NT2/D1 (cell line): ENCODE data around the gene PTRH2.

ENCODE experiments used
- DNase-seq: peaks from one replicate; pipeline ENCODE4 v3.0.0-alpha.2; 2011; ENCODE audit warnings: low read depth, low spot score
- H3K27me3 ChIP-seq: 2 replicates; pipeline ENCODE4 v1.6.0; 2011; ENCODE audit warnings: mild to moderate bottlenecking; ENCODE audit not compliant: insufficient read length, insufficient read depth
- H3K36me3 ChIP-seq: 2 replicates; pipeline ENCODE4 v1.6.1; 2011; ENCODE audit warnings: mild to moderate bottlenecking, low read length, mixed read lengths; ENCODE audit not compliant: insufficient read depth, insufficient read length
- H3K4me1 ChIP-seq: 2 replicates; pipeline ENCODE4 v1.5.1; 2011; ENCODE audit not compliant: insufficient read depth, insufficient read length
- H3K4me3 ChIP-seq: 2 replicates; pipeline ENCODE4 v1.5.1; 2011; ENCODE audit warnings: low read depth; ENCODE audit not compliant: insufficient read length
- H3K9ac ChIP-seq: 2 replicates; pipeline ENCODE4 v1.6.0; 2011; ENCODE audit warnings: low read depth; ENCODE audit not compliant: insufficient read length
- H3K9me3 ChIP-seq: 2 replicates; pipeline ENCODE4 v1.5.1; 2011; ENCODE audit warnings: mild to moderate bottlenecking, low read length; ENCODE audit not compliant: insufficient read depth
- SUZ12 ChIP-seq: IDR thresholded peaks from 2 replicates; pipeline ENCODE4 v1.6.1; 2011; ENCODE audit not compliant: insufficient read length, insufficient read depth; ENCODE audit errors: extremely low read depth
- YY1 ChIP-seq: IDR thresholded peaks from 2 replicates; pipeline ENCODE4 v1.6.1; 2011; ENCODE audit not compliant: insufficient read length, insufficient read depth
- ZNF274 ChIP-seq: IDR thresholded peaks from 2 replicates; pipeline ENCODE4 v1.6.1; 2011; ENCODE audit warnings: mild to moderate bottlenecking, low read depth, low read length

PTRH2 gene

DNA sequence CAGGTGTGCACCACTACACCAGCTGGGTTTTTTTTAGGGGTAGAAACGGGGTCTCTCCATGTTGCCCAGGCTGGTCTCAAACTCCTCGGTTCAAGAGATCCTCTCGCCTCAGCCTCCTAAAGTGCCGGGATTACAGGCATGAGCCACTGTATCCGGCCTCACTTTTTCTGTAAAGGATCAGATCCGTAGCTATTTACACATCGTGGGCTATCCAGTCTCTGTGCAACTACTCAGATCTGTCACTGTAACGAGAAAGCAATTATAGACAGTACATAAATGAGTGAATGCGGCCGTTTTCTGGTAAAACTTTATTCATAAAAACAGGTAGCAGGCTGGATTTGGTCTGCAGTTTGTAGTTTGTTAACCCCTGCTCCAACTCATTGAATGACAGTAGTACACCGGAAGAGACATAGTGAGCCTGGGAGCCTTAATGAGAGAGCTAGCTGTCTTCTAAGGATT is 44.8 kb upstream of the PTRH2 start:
- Histone ChIP-seq H3K4me3 (no peak overlapping the region), H3K4me1 (no peaks in the 10 kb centered on the region), H3K36me3 (peaks cover 5% of the 10 kb centered on the region), H3K9ac (no peak overlapping the region), H3K27me3 (no peaks in the 10 kb centered on the region), H3K9me3 (no peaks in the 10 kb centered on the region)
- TF ChIP-seq YY1 = no peak
- no peak for TF ChIP-seq SUZ12
- no peak for TF ChIP-seq ZNF274
- DNase-seq = no peak

DNA sequence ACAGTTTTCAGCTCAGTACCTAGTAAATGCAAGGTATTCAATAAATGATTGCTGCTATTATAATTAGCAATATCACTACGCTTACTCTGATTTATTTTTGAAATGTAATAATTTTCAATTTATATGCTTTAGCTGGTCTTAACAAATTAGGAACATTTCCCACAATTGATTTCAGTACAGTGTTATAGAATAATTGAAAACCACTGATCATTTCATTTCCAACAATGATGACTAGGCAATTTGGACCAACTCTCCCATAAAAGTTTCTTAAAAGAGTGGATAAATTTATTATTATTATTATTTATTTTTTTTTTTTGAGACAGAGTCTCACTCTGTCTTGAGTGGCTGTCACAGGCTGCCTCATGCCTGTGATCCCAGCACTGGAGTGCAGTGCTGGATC is 41.4 kb upstream of the PTRH2 start:
- Histone ChIP-seq H3K4me3 (no peak overlapping the region), H3K4me1 (no peaks in the 10 kb centered on the region), H3K9me3 (peaks cover 3% of the 10 kb centered on the region), H3K9ac (no peak overlapping the region), H3K27me3 (no peaks in the 10 kb centered on the region), H3K36me3 (peaks cover 8% of the 10 kb centered on the region)
- DNase-seq = no peak
- TF ChIP-seq YY1 (no peak), SUZ12 (no peak), ZNF274 (no peak)

DNA sequence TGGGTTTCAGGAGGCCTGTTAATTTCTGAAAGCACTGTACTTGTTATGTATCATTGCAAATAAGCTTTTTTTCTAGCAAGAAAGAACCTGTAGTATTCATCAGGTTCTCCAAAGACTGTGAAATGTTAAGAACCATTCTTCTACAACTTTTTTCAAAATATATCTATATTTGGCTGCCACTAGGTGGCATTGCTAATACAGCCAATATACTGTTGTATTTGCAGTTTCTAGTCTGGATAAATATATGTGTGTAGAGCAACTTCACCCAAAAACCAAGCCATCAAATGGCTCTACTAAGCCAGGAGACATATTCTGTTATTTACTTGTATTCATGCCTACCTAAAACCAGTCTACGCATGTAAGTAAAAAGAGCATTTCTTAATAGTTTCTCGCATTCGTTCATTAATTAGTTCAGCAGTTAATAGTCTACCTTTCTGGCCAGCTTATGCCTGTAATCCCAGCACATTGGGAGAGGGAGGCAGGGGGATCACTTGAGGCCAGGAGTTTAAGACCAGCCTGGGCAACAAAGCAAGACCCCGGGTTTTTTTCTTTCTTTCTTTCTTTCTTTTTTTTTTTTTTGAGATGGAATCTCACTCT is 39.7 kb upstream of the PTRH2 start:
- H3K36me3 ChIP-seq = peaks cover 12% of the 10 kb centered on the region
- peaks cover 18% of the 10 kb centered on the region for H3K9me3 ChIP-seq
- H3K9ac ChIP-seq = no peak overlapping the region
- H3K27me3 ChIP-seq = no peaks in the 10 kb centered on the region
- TF ChIP-seq ZNF274 (no peak), YY1 (no peak)
- no peaks in the 10 kb centered on the region for H3K4me1 ChIP-seq
- no peak overlapping the region for H3K4me3 ChIP-seq
- DNase-seq = no peak

DNA sequence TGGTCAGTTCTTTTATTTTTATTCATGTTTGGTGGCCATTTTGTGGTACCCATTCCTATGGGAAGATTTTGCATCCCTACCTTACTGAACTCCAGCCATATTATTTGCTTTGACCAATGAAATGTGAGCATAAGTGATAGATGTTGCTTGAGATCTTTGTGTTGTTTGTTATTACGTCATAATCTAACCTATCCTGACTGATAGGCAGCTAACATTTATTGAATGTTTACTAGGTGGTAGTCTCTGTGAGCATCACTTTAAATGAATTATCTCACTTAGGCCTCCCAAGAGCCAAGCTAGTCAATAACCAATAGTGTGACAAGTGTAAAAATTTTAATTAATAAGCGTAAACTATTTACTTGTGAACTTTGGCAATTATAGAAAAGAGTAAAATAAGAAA is 37.8 kb upstream of the PTRH2 start:
- Histone ChIP-seq H3K4me1 (no peaks in the 10 kb centered on the region), H3K4me3 (no peak overlapping the region), H3K9me3 (peaks cover 20% of the 10 kb centered on the region), H3K36me3 (peaks cover 20% of the 10 kb centered on the region), H3K9ac (no peak overlapping the region), H3K27me3 (no peaks in the 10 kb centered on the region)
- TF ChIP-seq ZNF274 (no peak), YY1 (no peak), SUZ12 (no peak)
- DNase-seq = no peak

DNA sequence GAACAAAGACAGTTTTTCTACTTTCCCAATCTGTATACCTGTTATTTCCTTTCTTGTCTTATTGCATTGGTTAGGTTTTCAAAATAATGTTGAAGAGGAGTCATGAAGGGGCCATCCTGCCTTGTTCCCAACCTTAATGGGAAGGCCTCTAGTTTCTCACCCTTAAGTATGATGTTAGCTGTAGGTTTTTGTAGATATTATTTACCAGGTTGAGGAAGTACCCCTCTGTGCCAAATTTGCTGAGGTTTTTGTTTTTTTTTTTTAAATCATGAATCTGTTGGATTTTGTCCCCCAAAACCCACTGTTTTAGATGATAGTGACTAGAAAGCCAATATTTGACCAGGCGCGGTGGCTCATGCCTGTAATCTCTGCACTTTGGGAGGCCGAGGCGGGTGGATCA is 36.6 kb upstream of the PTRH2 start:
- DNase-seq = no peak
- no peak for TF ChIP-seq SUZ12
- no peak for TF ChIP-seq ZNF274
- no peak for TF ChIP-seq YY1
- peaks cover 20% of the 10 kb centered on the region for H3K9me3 ChIP-seq
- no peak overlapping the region for H3K4me3 ChIP-seq
- no peaks in the 10 kb centered on the region for H3K27me3 ChIP-seq
- no peak overlapping the region for H3K9ac ChIP-seq
- no peaks in the 10 kb centered on the region for H3K4me1 ChIP-seq
- peaks cover 21% of the 10 kb centered on the region for H3K36me3 ChIP-seq

DNA sequence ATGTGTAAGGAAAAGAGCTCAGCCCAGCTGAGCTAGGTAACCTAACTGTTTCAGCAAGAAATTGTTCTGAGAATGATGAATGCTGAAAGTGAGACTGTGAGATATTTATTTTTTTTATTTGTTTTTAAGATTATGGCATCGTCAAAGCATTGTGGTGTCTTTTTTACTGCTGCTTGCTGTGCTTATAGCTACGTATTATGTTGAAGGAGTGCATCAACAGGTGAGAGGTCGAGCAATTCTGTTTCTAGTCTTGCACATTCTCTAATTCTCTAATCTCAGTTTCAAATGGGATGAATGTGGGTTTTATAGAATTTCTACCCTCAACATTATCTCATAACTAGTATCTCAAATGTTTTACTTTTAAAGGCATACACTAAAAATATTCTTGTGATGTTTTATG is 30.1 kb upstream of the PTRH2 start:
- no peak overlapping the region for H3K4me3 ChIP-seq
- no peaks in the 10 kb centered on the region for H3K27me3 ChIP-seq
- DNase-seq = no peak
- TF ChIP-seq ZNF274 (no peak), SUZ12 (no peak), YY1 (no peak)
- no peaks in the 10 kb centered on the region for H3K4me1 ChIP-seq
- no peak overlapping the region for H3K9ac ChIP-seq
- peaks cover 5% of the 10 kb centered on the region for H3K9me3 ChIP-seq
- H3K36me3 ChIP-seq = peaks cover 38% of the 10 kb centered on the region

DNA sequence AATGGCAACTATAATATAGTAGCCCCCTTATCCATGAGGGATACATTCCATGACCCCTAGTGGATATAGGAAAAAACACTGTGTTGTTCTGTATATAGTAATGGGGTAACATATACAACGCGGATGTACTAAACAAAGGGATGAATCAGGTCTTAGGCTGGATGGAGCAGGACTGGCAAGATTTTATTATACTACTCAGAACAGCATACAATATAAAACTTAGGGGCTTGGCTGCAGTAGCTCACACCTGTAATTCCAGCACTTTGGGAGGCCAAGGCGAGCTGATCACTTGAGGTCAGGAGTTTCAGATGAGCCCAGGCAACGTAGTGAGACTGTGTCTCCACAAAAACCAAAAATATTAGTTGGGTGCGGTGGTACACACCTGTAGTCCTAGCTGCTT is 27.0 kb upstream of the PTRH2 start:
- Histone ChIP-seq H3K36me3 (peaks cover 31% of the 10 kb centered on the region), H3K27me3 (no peaks in the 10 kb centered on the region), H3K4me1 (no peaks in the 10 kb centered on the region), H3K4me3 (no peak overlapping the region), H3K9ac (no peak overlapping the region), H3K9me3 (no peaks in the 10 kb centered on the region)
- TF ChIP-seq YY1 = no peak
- TF ChIP-seq ZNF274 = no peak
- TF ChIP-seq SUZ12 = no peak
- no peak for DNase-seq
